Measurements from ENCODE around the gene GPER1. TPM values are rescaled to one million over a fixed set of nuclear protein-coding genes. Genes with fewer than 3 reads are reported as not detected.
A peak's percentile ranks its signal among the peaks of the same experiment; 100 is the strongest.

GPER1 gene
- total and polyA plus RNA-seq, 7 experiments from 2014 or later = 0.13 to 1.3 (median 0.34) TPM; not detected in 3

GRCh38 chr7:1103009-1103788 is 15.3 kb downstream of the GPER1 start:
- H3K4me3 ChIP-seq (ENCODE audit: low read length) = no peak overlapping the region
- DNase-seq (peak in 1 of 9 donors; percentile 34), ATAC-seq (peak; percentile 26)
- Mint-ChIP-seq H3K9me3 (peaks cover 0 to 2% (median 0%) of the 10 kb centered on the region in 11 donors), H3K27me3 (no peaks in the 10 kb centered on the region), H3K36me3 (peaks cover 0 to 8% (median 1%) of the 10 kb centered on the region in 5 donors), H3K4me1 (peaks cover 7 to 21% (median 14%) of the 10 kb centered on the region in 7 donors), H3K27ac (peak overlapping the region in 1 of 9 donors; percentile 60), H3K4me3 (peak overlapping the region in 1 of 10 donors; percentile 39)
- no peak overlapping the region for H3K27ac ChIP-seq (ENCODE audit: low read depth, low read length)
- intact Hi-C loops (cut with micrococcal nuclease) = no loop called here
- POLR2A ChIA-PET = no interaction called here
- no peaks in the 10 kb centered on the region for H3K27me3 ChIP-seq (ENCODE audit: control insufficient read depth in 2 of 2, insufficient read depth in 2 of 2, low read length in 2 of 2)
- CTCF ChIA-PET = interaction anchor here (1.0 kb wide), 1 partner anchor 17 kb away, joined by 3 read pairs; no protein-coding TSS in a partner anchor
- H3K4me1 ChIP-seq (ENCODE audit: control insufficient read depth in 2 of 2, insufficient read depth in 2 of 2, low read length in 2 of 2) = peaks cover 6 to 10% of the 10 kb centered on the region in 2 donors
- H3K36me3 ChIP-seq (ENCODE audit: control insufficient read depth in 2 of 3, insufficient read depth in 3 of 3, low read length in 3 of 3) = peaks cover 0 to 3% (median 0%) of the 10 kb centered on the region in 3 experiments
- peaks cover 0 to 1% (median 0%) of the 10 kb centered on the region in 3 experiments for H3K9me3 ChIP-seq (ENCODE audit: control insufficient read depth in 2 of 3, low read length in 3 of 3)

- Histone ChIP-seq H3K27ac (ENCODE audit: low read depth, low read length) (no peak overlapping the region), H3K27me3 (ENCODE audit: control insufficient read depth in 2 of 2, insufficient read depth in 2 of 2, low read length in 2 of 2) (no peaks in the 10 kb centered on the region), H3K4me3 (ENCODE audit: low read length) (no peak overlapping the region), H3K9me3 (ENCODE audit: control insufficient read depth in 2 of 3, low read length in 3 of 3) (no peaks in the 10 kb centered on the region), H3K36me3 (ENCODE audit: control insufficient read depth in 2 of 3, insufficient read depth in 3 of 3, low read length in 3 of 3) (peaks cover 0 to 3% (median 0%) of the 10 kb centered on the region in 3 experiments), H3K4me1 (ENCODE audit: control insufficient read depth in 2 of 2, insufficient read depth in 2 of 2, low read length in 2 of 2) (peaks cover 6 to 10% of the 10 kb centered on the region in 2 donors)
- intact Hi-C loops (cut with micrococcal nuclease) = no loop called here
- Mint-ChIP-seq H3K9me3 (no peaks in the 10 kb centered on the region), H3K27me3 (no peaks in the 10 kb centered on the region), H3K4me1 (peaks cover 7 to 21% (median 14%) of the 10 kb centered on the region in 7 donors), H3K36me3 (peaks cover 0 to 6% (median 0%) of the 10 kb centered on the region in 5 donors), H3K27ac (peak overlapping the region in 1 of 9 donors; percentile 60), H3K4me3 (peak overlapping the region in 2 of 10 donors; percentile 2 to 39)
- DNase-seq (no peak), ATAC-seq (no peak)
- ChIA-PET CTCF (interaction anchor here (1.0 kb wide), 1 partner anchor 18 kb away, joined by 3 read pairs; no protein-coding TSS in a partner anchor), POLR2A (no interaction called here)
Measured at GRCh38 chr7:1103789-1104515, 16.0 kb downstream of the GPER1 start.

GRCh38 chr7:1104516-1105179 is 16.7 kb downstream of the GPER1 start:
- Mint-ChIP-seq H3K36me3 (peaks cover 0 to under 1% (median 0%) of the 10 kb centered on the region in 5 donors), H3K27ac (peak overlapping the region in 2 of 9 donors; percentile 12 to 19), H3K9me3 (no peaks in the 10 kb centered on the region), H3K4me1 (peaks cover 7 to 21% (median 14%) of the 10 kb centered on the region in 7 donors), H3K4me3 (peak overlapping the region in 4 of 10 donors; percentile 1 to 28 (median 12)), H3K27me3 (no peaks in the 10 kb centered on the region)
- DNase-seq = peak in 4 of 9 donors; percentile 10 to 14 (median 12)
- no peaks in the 10 kb centered on the region for H3K27me3 ChIP-seq (ENCODE audit: control insufficient read depth in 2 of 2, insufficient read depth in 2 of 2, low read length in 2 of 2)
- ChIA-PET POLR2A (no interaction called here), CTCF (interaction anchor here (1.0 kb wide), 1 partner anchor 18 kb away, joined by 3 read pairs; no protein-coding TSS in a partner anchor)
- intact Hi-C loops (cut with micrococcal nuclease) = no loop called here
- H3K36me3 ChIP-seq (ENCODE audit: control insufficient read depth in 2 of 3, insufficient read depth in 3 of 3, low read length in 3 of 3) = peaks cover 0 to 3% (median 0%) of the 10 kb centered on the region in 3 experiments
- H3K9me3 ChIP-seq (ENCODE audit: control insufficient read depth in 2 of 3, low read length in 3 of 3) = no peaks in the 10 kb centered on the region
- H3K27ac ChIP-seq (ENCODE audit: low read depth, low read length) = no peak overlapping the region
- no peak for ATAC-seq
- H3K4me1 ChIP-seq (ENCODE audit: control insufficient read depth in 2 of 2, insufficient read depth in 2 of 2, low read length in 2 of 2) = peaks cover 6 to 10% of the 10 kb centered on the region in 2 donors
- H3K4me3 ChIP-seq (ENCODE audit: low read length) = no peak overlapping the region

GRCh38 chr7:1105189-1105588 is 17.3 kb downstream of the GPER1 start:
- ATAC-seq = no peak
- DNase-seq = no peak
- peaks cover 7 to 21% (median 14%) of the 10 kb centered on the region in 7 donors for H3K4me1 Mint-ChIP-seq
- POLR2A ChIA-PET = no interaction called here
- no peak overlapping the region for H3K27ac ChIP-seq (ENCODE audit: low read depth, low read length)
- H3K4me1 ChIP-seq (ENCODE audit: control insufficient read depth in 2 of 2, insufficient read depth in 2 of 2, low read length in 2 of 2) = peaks cover 6 to 10% of the 10 kb centered on the region in 2 donors
- no peaks in the 10 kb centered on the region for H3K27me3 ChIP-seq (ENCODE audit: control insufficient read depth in 2 of 2, insufficient read depth in 2 of 2, low read length in 2 of 2)
- no peaks in the 10 kb centered on the region for H3K36me3 Mint-ChIP-seq
- no peaks in the 10 kb centered on the region for H3K9me3 Mint-ChIP-seq
- H3K4me3 Mint-ChIP-seq = peak overlapping the region in 2 of 10 donors; percentile 2 to 22
- H3K4me3 ChIP-seq (ENCODE audit: low read length) = no peak overlapping the region
- peak overlapping the region in 2 of 9 donors; percentile 12 to 19 for H3K27ac Mint-ChIP-seq
- intact Hi-C loops (cut with micrococcal nuclease) = no loop called here
- peaks cover 0 to 3% (median 0%) of the 10 kb centered on the region in 3 experiments for H3K36me3 ChIP-seq (ENCODE audit: control insufficient read depth in 2 of 3, insufficient read depth in 3 of 3, low read length in 3 of 3)
- H3K27me3 Mint-ChIP-seq = no peaks in the 10 kb centered on the region
- CTCF ChIA-PET = no interaction called here
- H3K9me3 ChIP-seq (ENCODE audit: control insufficient read depth in 2 of 3, low read length in 3 of 3) = no peaks in the 10 kb centered on the region

- H3K36me3 ChIP-seq (ENCODE audit: control insufficient read depth in 2 of 3, insufficient read depth in 3 of 3, low read length in 3 of 3) = no peaks in the 10 kb centered on the region
- H3K27ac Mint-ChIP-seq = no peak overlapping the region
- intact Hi-C loops (cut with micrococcal nuclease) = no loop called here
- no peaks in the 10 kb centered on the region for H3K36me3 Mint-ChIP-seq
- no peaks in the 10 kb centered on the region for H3K9me3 Mint-ChIP-seq
- H3K4me1 ChIP-seq (ENCODE audit: control insufficient read depth in 2 of 2, insufficient read depth in 2 of 2, low read length in 2 of 2) = peaks cover 6 to 10% of the 10 kb centered on the region in 2 donors
- POLR2A ChIA-PET = no interaction called here
- no peak overlapping the region for H3K4me3 ChIP-seq (ENCODE audit: low read length)
- H3K27me3 ChIP-seq (ENCODE audit: control insufficient read depth in 2 of 2, insufficient read depth in 2 of 2, low read length in 2 of 2) = no peaks in the 10 kb centered on the region
- no peaks in the 10 kb centered on the region for H3K9me3 ChIP-seq (ENCODE audit: control insufficient read depth in 2 of 3, low read length in 3 of 3)
- H3K27me3 Mint-ChIP-seq = no peaks in the 10 kb centered on the region
- DNase-seq = no peak
- H3K4me3 Mint-ChIP-seq = no peak overlapping the region
- no peak for ATAC-seq
- CTCF ChIA-PET = interaction anchor here (1.0 kb wide), 1 partner anchor 114 kb away, joined by 3 read pairs; no protein-coding TSS in a partner anchor
- peaks cover 7 to 21% (median 14%) of the 10 kb centered on the region in 7 donors for H3K4me1 Mint-ChIP-seq
- H3K27ac ChIP-seq (ENCODE audit: low read depth, low read length) = no peak overlapping the region
Measured at GRCh38 chr7:1106063-1106792, 18.3 kb downstream of the GPER1 start.
